Activated B cell treated with CpG ODN at 0.5 μM for 24 hours (primary cell): ENCODE data around the gene KIRREL3. TPM values are rescaled to one million over a fixed set of nuclear protein-coding genes. Genes with fewer than 3 reads are reported as not detected.

Source experiments
- ATAC-seq: fragments of 200-7000 bp; cut with Tn5 transposase; one replicate; pipeline ENCODE4 v1.10.0; 2021; ENCODE audit warnings: low read depth, mild to moderate bottlenecking, moderate library complexity
- CTCF ChIA-PET: fragments of 350-600 bp; sonication (Branson Sonifier 250); formaldehyde crosslinking; loops from one replicate; lab custom pipeline; 2021; ENCODE audit warnings: antibody characterized with exemption; lab: Charles Lee
- POLR2A ChIA-PET: fragments of 350-600 bp; sonication (Branson Sonifier 250); formaldehyde crosslinking; loops from one replicate; lab custom pipeline; 2021; ENCODE audit warnings: antibody characterized with exemption; lab: Charles Lee
- DNase-seq: peaks from one replicate; pipeline ENCODE4 v3.0.0; 2022
- H3K27ac Mint-ChIP-seq: one replicate; pipeline ENCODE4 v1.8.0; 2020; ENCODE audit warnings: mixed read lengths
- H3K27me3 Mint-ChIP-seq: one replicate; pipeline ENCODE4 v1.8.0; 2021; ENCODE audit warnings: mixed read lengths
- H3K36me3 Mint-ChIP-seq: one replicate; pipeline ENCODE4 v1.8.0; 2021; ENCODE audit warnings: low read depth, mixed read lengths
- H3K4me1 Mint-ChIP-seq: one replicate; pipeline ENCODE4 v1.8.0; 2021; ENCODE audit warnings: mixed read lengths
- H3K4me3 Mint-ChIP-seq: one replicate; pipeline ENCODE4 v1.8.0; 2020; ENCODE audit warnings: mild to moderate bottlenecking, mixed read lengths
- H3K9me3 Mint-ChIP-seq: one replicate; pipeline ENCODE4 v1.8.0; 2020; ENCODE audit warnings: mixed read lengths
- CTCF ChIP-seq: fragments of 200-600 bp; IDR thresholded peaks from one replicate; pipeline ENCODE4 v1.8.0; 2022; ENCODE audit warnings: antibody characterized with exemption, mild to moderate bottlenecking
- intact Hi-C: fragments of 100-400 bp; cut with micrococcal nuclease; formaldehyde crosslinking; loops from one replicate; pipeline ENCODE4 v1.15.1; 2024
- total RNA-seq: library from RNA; stranded (reverse); gene quantifications from 2 replicates; pipeline ENCODE4 v1.2.3, GENCODE V29; 2022

The KIRREL3 gene
- total RNA-seq, 1 donor from 2014 or later: not detected

GRCh38 chr11:126438272-126438671 lies 562.3 kb downstream of the KIRREL3 start:
- Mint-ChIP-seq H3K27ac (no peak overlapping the region), H3K4me3 (no peak overlapping the region), H3K9me3 (no peaks in the 10 kb centered on the region), H3K27me3 (peaks cover 3% of the 10 kb centered on the region), H3K4me1 (peaks cover 4% of the 10 kb centered on the region), H3K36me3 (no peaks in the 10 kb centered on the region)
- ATAC-seq (no peak), DNase-seq (no peak)
- intact Hi-C loops: no loop called here
- TF ChIP-seq CTCF: no peak
- ChIA-PET CTCF (no interaction called here), POLR2A (no interaction called here)

GRCh38 chr11:126437731-126438130 lies 562.8 kb downstream of the KIRREL3 start:
- DNase-seq (no peak), ATAC-seq (no peak)
- H3K36me3 Mint-ChIP-seq: no peaks in the 10 kb centered on the region
- intact Hi-C loops: no loop called here
- ChIA-PET POLR2A (no interaction called here), CTCF (no interaction called here)
- no peak for TF ChIP-seq CTCF
- no peak overlapping the region for H3K4me3 Mint-ChIP-seq
- H3K9me3 Mint-ChIP-seq: no peaks in the 10 kb centered on the region
- H3K27ac Mint-ChIP-seq: no peak overlapping the region
- no peaks in the 10 kb centered on the region for H3K27me3 Mint-ChIP-seq
- peaks cover 4% of the 10 kb centered on the region for H3K4me1 Mint-ChIP-seq

GRCh38 chr11:126436209-126436755 lies 564.3 kb downstream of the KIRREL3 start:
- Mint-ChIP-seq H3K36me3 (no peaks in the 10 kb centered on the region), H3K9me3 (no peaks in the 10 kb centered on the region), H3K27me3 (no peaks in the 10 kb centered on the region), H3K4me3 (no peak overlapping the region), H3K27ac (no peak overlapping the region), H3K4me1 (peaks cover 4% of the 10 kb centered on the region)
- DNase-seq (no peak), ATAC-seq (no peak)
- POLR2A ChIA-PET: no interaction called here
- CTCF ChIA-PET: interaction anchor here (0.7 kb wide), 1 partner anchor 44 kb away, joined by 3 read pairs; no protein-coding TSS in a partner anchor
- no peak for TF ChIP-seq CTCF
- intact Hi-C loops: no loop called here

GRCh38 chr11:126434950-126435335 lies 565.6 kb downstream of the KIRREL3 start:
- no peak for TF ChIP-seq CTCF
- no peak for ATAC-seq
- no peak overlapping the region for H3K4me3 Mint-ChIP-seq
- intact Hi-C loops: no loop called here
- H3K4me1 Mint-ChIP-seq: no peaks in the 10 kb centered on the region
- ChIA-PET POLR2A (no interaction called here), CTCF (no interaction called here)
- H3K9me3 Mint-ChIP-seq: no peaks in the 10 kb centered on the region
- H3K36me3 Mint-ChIP-seq: no peaks in the 10 kb centered on the region
- H3K27me3 Mint-ChIP-seq: no peaks in the 10 kb centered on the region
- DNase-seq: no peak
- no peak overlapping the region for H3K27ac Mint-ChIP-seq

GRCh38 chr11:126433989-126434949 lies 566.3 kb downstream of the KIRREL3 start:
- CTCF ChIA-PET: no interaction called here
- POLR2A ChIA-PET: no interaction called here
- no peaks in the 10 kb centered on the region for H3K36me3 Mint-ChIP-seq
- TF ChIP-seq CTCF: no peak
- ATAC-seq (no peak), DNase-seq (no peak)
- no peak overlapping the region for H3K27ac Mint-ChIP-seq
- intact Hi-C loops: no loop called here
- H3K27me3 Mint-ChIP-seq: no peaks in the 10 kb centered on the region
- no peaks in the 10 kb centered on the region for H3K4me1 Mint-ChIP-seq
- no peak overlapping the region for H3K4me3 Mint-ChIP-seq
- H3K9me3 Mint-ChIP-seq: no peaks in the 10 kb centered on the region
